H1 (cell line): ENCODE data around the gene CREBL2. TPM values are rescaled to one million over a fixed set of nuclear protein-coding genes. Genes with fewer than 3 reads are reported as not detected.

Experiments used
- CTCF ChIA-PET: fragments of 300-600 bp; sonication (Branson Sonifier 250); formaldehyde crosslinking; loops from one replicate; lab custom pipeline; 2021; ENCODE audit not compliant: partially characterized antibody; lab: Charles Lee
- POLR2A ChIA-PET: fragments of 300-600 bp; sonication (Branson Sonifier 250); formaldehyde crosslinking; loops from one replicate; lab custom pipeline; 2021; ENCODE audit warnings: inconsistent platforms; ENCODE audit not compliant: partially characterized antibody; lab: Charles Lee
- DNase-seq, 2 experiments: peaks; one replicate each; pipeline versions ENCODE4 v3.0.0 to v3.0.0-alpha.2; 2010 to 2022; ENCODE audit warnings: low spot score in 2 of 2, low read depth in 1 of 2, mixed read lengths in 1 of 2
- FAIRE-seq: peaks from 2 replicates; lab custom pipeline; 2011; peaks lifted over from hg19 to GRCh38; lab: Jason Lieb, UNC
- H2AFZ ChIP-seq: 2 replicates; pipeline ENCODE4 v1.8.1; 2012; ENCODE audit warnings: low read length, inconsistent platforms
- H2AK5ac ChIP-seq: 2 replicates; pipeline ENCODE4 v1.6.1; 2013; ENCODE audit warnings: low read depth, low read length
- H2BK120ac ChIP-seq: replicated peaks from 2 replicates; pipeline ENCODE3; 2013; ENCODE audit warnings: low read depth, low read length, inconsistent platforms
- H2BK12ac ChIP-seq: 2 replicates; pipeline ENCODE4 v1.6.1; 2013; ENCODE audit warnings: low read depth, low read length
- H2BK15ac ChIP-seq: 2 replicates; pipeline ENCODE4 v1.6.1; 2013; ENCODE audit warnings: low read length
- H2BK20ac ChIP-seq: 2 replicates; pipeline ENCODE4 v1.6.1; 2013; ENCODE audit warnings: low read length
- H2BK5ac ChIP-seq: 2 replicates; pipeline ENCODE4 v1.6.1; 2013; ENCODE audit warnings: low read depth, low read length
- H3K14ac ChIP-seq: 2 replicates; pipeline ENCODE4 v1.6.1; 2013; ENCODE audit warnings: inconsistent platforms; ENCODE audit not compliant: insufficient read length
- H3K18ac ChIP-seq: 2 replicates; pipeline ENCODE4 v1.6.1; 2013; ENCODE audit warnings: low read length; ENCODE audit errors: extremely low read depth
- H3K23ac ChIP-seq: 2 replicates; pipeline ENCODE4 v1.6.1; 2013; ENCODE audit warnings: inconsistent platforms; ENCODE audit not compliant: insufficient read length
- H3K23me2 ChIP-seq: 2 replicates; pipeline ENCODE4 v1.6.1; 2013; ENCODE audit warnings: low read depth, low read length
- H3K27ac ChIP-seq: 2 replicates; pipeline ENCODE4 v1.6.1; 2011; ENCODE audit warnings: low read depth, low read length, inconsistent platforms
- H3K27me3 ChIP-seq, 4 experiments: replicated peaks in 1 of 4; 1 replicate in 1 of 4; 2 replicates in 3 of 4; pipeline versions ENCODE4 v1.6.1 to v1.8.1; 2011 to 2013; ENCODE audit warnings: low read length in 3 of 4, mild to moderate bottlenecking in 3 of 4, inconsistent platforms in 2 of 4, mixed read lengths in 2 of 4, moderate library complexity in 1 of 4; ENCODE audit not compliant: control insufficient read depth in 3 of 4, insufficient read depth in 3 of 4; ENCODE audit errors: extremely low read depth in 1 of 4
- H3K36me3 ChIP-seq, 4 experiments: 2 replicates each; pipeline versions ENCODE4 v1.6.1 to v1.8.1; 2011 to 2013; ENCODE audit warnings: mild to moderate bottlenecking in 4 of 4, low read length in 3 of 4, moderate library complexity in 2 of 4, control low read depth in 1 of 4, inconsistent platforms in 1 of 4; ENCODE audit not compliant: insufficient read depth in 4 of 4, control insufficient read depth in 2 of 4
- H3K4ac ChIP-seq: replicated peaks from 2 replicates; pipeline ENCODE3; 2013; ENCODE audit warnings: low read length, low read depth, mixed read lengths, inconsistent platforms; ENCODE audit not compliant: insufficient read length
- H3K4me1 ChIP-seq, 4 experiments: replicated peaks in 1 of 4; 1 replicate in 1 of 4; 2 replicates in 3 of 4; pipeline versions ENCODE4 v1.6.1 to v1.8.1; 2011 to 2013; ENCODE audit warnings: low read length in 3 of 4, inconsistent platforms in 2 of 4, mixed read lengths in 1 of 4; ENCODE audit not compliant: insufficient read depth in 4 of 4, control insufficient read depth in 3 of 4
- H3K4me2 ChIP-seq, 2 experiments: 2 replicates each; pipeline versions ENCODE4 v1.6.1 to v1.8.1; 2011 to 2013; ENCODE audit warnings: low read depth in 2 of 2, low read length in 2 of 2, control low read depth in 1 of 2, inconsistent platforms in 1 of 2, mild to moderate bottlenecking in 1 of 2; ENCODE audit not compliant: insufficient read depth in 1 of 2
- H3K4me3 ChIP-seq, 4 experiments: fragments of 200-600, 300-600 bp in 1 of 4; sonication (generic), shearing (Covaris generic), sonication (Bioruptor Twin) in 1 of 4; 2 replicates each; pipeline versions ENCODE4 v1.5.1 to v1.8.1; 2011 to 2016; ENCODE audit warnings: low read length in 4 of 4, low read depth in 3 of 4, control low read depth in 2 of 4, inconsistent platforms in 2 of 4, mild to moderate bottlenecking in 2 of 4, mixed read lengths in 1 of 4, moderate library complexity in 1 of 4; ENCODE audit not compliant: insufficient read depth in 2 of 4; ENCODE audit errors: extremely low read depth in 1 of 4
- H3K56ac ChIP-seq: replicated peaks from 2 replicates; pipeline ENCODE3; 2013; ENCODE audit warnings: low read depth, mild to moderate bottlenecking, mixed read lengths, low read length, inconsistent platforms; ENCODE audit not compliant: insufficient read length
- H3K79me1 ChIP-seq: 2 replicates; pipeline ENCODE4 v1.6.1; 2013; ENCODE audit warnings: low read depth, low read length, control low read depth
- H3K79me2 ChIP-seq, 2 experiments: 2 replicates each; pipeline versions ENCODE4 v1.6.1 to v1.8.1; 2012 to 2013; ENCODE audit warnings: low read length in 2 of 2, mild to moderate bottlenecking in 2 of 2, inconsistent platforms in 1 of 2; ENCODE audit not compliant: insufficient read depth in 2 of 2, control insufficient read depth in 1 of 2
- H3K9ac ChIP-seq, 4 experiments: replicated peaks in 1 of 4; 1 replicate in 1 of 4; 2 replicates in 3 of 4; pipeline versions ENCODE4 v1.6.1 to v1.8.1; 2011 to 2013; ENCODE audit warnings: low read depth in 3 of 4, low read length in 3 of 4, control low read depth in 2 of 4, mild to moderate bottlenecking in 2 of 4, moderate library complexity in 2 of 4, inconsistent platforms in 1 of 4; ENCODE audit errors: extremely low read depth in 1 of 4
- H3K9me3 ChIP-seq, 2 experiments: 2 replicates each; pipeline versions ENCODE4 v1.6.1 to v1.8.1; 2012 to 2013; ENCODE audit warnings: mild to moderate bottlenecking in 2 of 2, moderate library complexity in 2 of 2, control low read depth in 1 of 2, inconsistent platforms in 1 of 2, low read depth in 1 of 2, low read length in 1 of 2, mixed read lengths in 1 of 2; ENCODE audit not compliant: insufficient read depth in 2 of 2
- H4K20me1 ChIP-seq, 2 experiments: replicated peaks in 1 of 2; 2 replicates each; pipeline versions ENCODE3 to v1.8.1; 2011 to 2013; ENCODE audit warnings: inconsistent platforms in 2 of 2, low read length in 2 of 2, mild to moderate bottlenecking in 1 of 2; ENCODE audit not compliant: insufficient read depth in 2 of 2, control insufficient read depth in 1 of 2
- H4K5ac ChIP-seq: 2 replicates; pipeline ENCODE4 v1.6.1; 2013; ENCODE audit warnings: low read length, low read depth, mixed read lengths, inconsistent platforms; ENCODE audit not compliant: insufficient read length
- H4K8ac ChIP-seq: 2 replicates; pipeline ENCODE4 v1.8.0; 2013; ENCODE audit warnings: mild to moderate bottlenecking, moderate library complexity, low read length, inconsistent platforms; ENCODE audit not compliant: insufficient read depth; ENCODE audit errors: extremely low read depth
- H4K91ac ChIP-seq: replicated peaks from 2 replicates; pipeline ENCODE3; 2013; ENCODE audit warnings: low read length, mixed read lengths, inconsistent platforms; ENCODE audit not compliant: insufficient read length
- BRCA1 ChIP-seq: IDR thresholded peaks from 2 replicates; pipeline ENCODE4 v1.6.1; 2012; ENCODE audit warnings: low read depth, low read length, improper control_type of control experiment
- EZH2 ChIP-seq: fragments of 200-600 bp; sonication (generic); IDR thresholded peaks from 2 replicates; pipeline ENCODE4 v1.7.1; 2012; ENCODE audit warnings: low read depth, mild to moderate bottlenecking, moderate library complexity, low read length, inconsistent platforms; ENCODE audit not compliant: severe bottlenecking
- SP4 ChIP-seq: IDR thresholded peaks from 2 replicates; pipeline ENCODE4 v1.6.1; 2012; ENCODE audit warnings: low read length, inconsistent platforms
- TAF7 ChIP-seq: optimal IDR thresholded peaks from 2 replicates; pipeline ENCODE3; 2011; ENCODE audit warnings: low read depth, mild to moderate bottlenecking, inconsistent platforms, low read length, moderate library complexity, borderline replicate concordance
- WGBS, 2 experiments: shearing (Covaris generic) in 1 of 2; methylation state at CpG; one replicate each; pipeline versions ENCODE4 v1.1.6 to v1.1.7; 2013 to 2015; ENCODE audit warnings: low lambda C conversion rate in 2 of 2, mixed read lengths in 2 of 2, inconsistent platforms in 1 of 2, low coverage in 1 of 2, missing lambda C conversion rate in 1 of 2; ENCODE audit not compliant: insufficient replicate concordance in 2 of 2, insufficient coverage in 1 of 2, insufficient read length in 1 of 2; ENCODE audit errors: extremely low coverage in 1 of 2, missing lambda C conversion rate in 1 of 2; 5-methylcytosine and 5-hydroxymethylcytosine counted together
- polyA plus RNA-seq, 7 experiments: library from polyadenylated mRNA; depleted of rRNA in 3 of 7; stranded (reverse) in 5 of 7; unstranded in 2 of 7; fragments of >200 nt in 5 of 7; fragments of 200-250 nt in 2 of 7; gene quantifications; 1 replicate in 5 of 7; 2 replicates in 1 of 7; 4 replicates in 1 of 7; pipeline versions ENCODE4 v1.2.1 to v1.2.3, GENCODE V29; 2011 to 2013; ENCODE audit warnings: missing spikeins in 2 of 7, mixed read lengths in 2 of 7
- total RNA-seq: library from RNA; stranded (reverse); fragmentation: NEBNext Ultra II Directional; extraction: Animal tissue kit (Norgen Biotek cat#: 25700); gene quantifications from 2 replicates; pipeline ENCODE4 v1.2.1, GENCODE V29; 2021
- TF ChIP-seq, protein P1 (sequence below): IDR thresholded peaks from 2 replicates; pipeline ENCODE4 v1.6.1; 2011; ENCODE audit warnings: low read depth, mild to moderate bottlenecking, low read length; ENCODE audit not compliant: insufficient read depth

The CREBL2 gene
- total and polyA plus RNA-seq, 2 of the 8 experiments (the other 6 are each of a cell fraction or from before 2014, with no cell fraction given), result 9.8 to 18.3 TPM

DNA sequence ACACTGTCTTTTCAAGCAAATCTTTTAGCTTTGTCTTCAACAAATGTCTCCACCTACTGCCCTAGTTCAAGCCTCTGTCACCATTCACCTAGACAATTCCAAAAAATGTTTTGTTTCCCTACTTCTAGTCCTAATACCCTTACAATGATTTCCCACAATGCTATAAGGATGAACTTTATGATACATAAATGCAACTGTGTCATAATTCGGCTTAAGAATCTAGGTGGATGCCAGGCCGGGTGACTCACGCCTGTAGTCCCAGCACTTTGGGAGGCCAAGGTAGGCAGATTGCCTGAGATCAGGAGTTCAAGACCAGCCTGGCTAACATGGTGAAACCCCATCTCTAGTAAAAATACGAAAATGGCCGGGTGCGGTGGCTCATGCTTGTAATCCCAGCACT, 20.7 kb upstream of the CREBL2 start:
- H2BK20ac ChIP-seq, result no peak overlapping the region
- no peaks in the 10 kb centered on the region for H3K4me1 ChIP-seq
- H2BK120ac ChIP-seq, result no peak overlapping the region
- no peak for FAIRE-seq
- peaks cover 12% of the 10 kb centered on the region; the same call in 1 of the 2 replicates for H3K23me2 ChIP-seq
- H2BK12ac ChIP-seq, result no peak overlapping the region
- no peak overlapping the region for H3K23ac ChIP-seq
- no peaks in the 10 kb centered on the region for H3K9me3 ChIP-seq
- no peak overlapping the region for H3K4me2 ChIP-seq
- no peak overlapping the region for H3K4me3 ChIP-seq
- no peak overlapping the region for H3K9ac ChIP-seq
- H4K8ac ChIP-seq, result no peak overlapping the region
- WGBS, 2 experiments, result 89% methylated on average over 6 of the region's 6 CpGs; no CpG with 5 or more reads in 1 of the 2 experiments
- no peaks in the 10 kb centered on the region for H3K79me2 ChIP-seq
- TF ChIP-seq SP4 (no peak), TAF7 (no peak), BRCA1 (no peak), EZH2 (no peak)
- TF ChIP-seq, protein P1, sequence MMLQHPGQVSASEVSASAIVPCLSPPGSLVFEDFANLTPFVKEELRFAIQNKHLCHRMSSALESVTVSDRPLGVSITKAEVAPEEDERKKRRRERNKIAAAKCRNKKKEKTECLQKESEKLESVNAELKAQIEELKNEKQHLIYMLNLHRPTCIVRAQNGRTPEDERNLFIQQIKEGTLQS, result no peak
- no peaks in the 10 kb centered on the region for H3K79me1 ChIP-seq
- no peak overlapping the region for H2BK15ac ChIP-seq
- no peak overlapping the region for H2BK5ac ChIP-seq
- H2AK5ac ChIP-seq, result no peak overlapping the region
- no peak overlapping the region for H4K91ac ChIP-seq
- DNase-seq, result no peak
- H4K5ac ChIP-seq, result no peak overlapping the region
- no peaks in the 10 kb centered on the region for H4K20me1 ChIP-seq
- no peak overlapping the region for H2AFZ ChIP-seq
- CTCF ChIA-PET, result interaction anchor here (0.9 to 2.1 kb wide), 6 partner anchors 10 to 214 kb away, joined by 3 to 6 read pairs (median 3); no protein-coding TSS in a partner anchor
- no peaks in the 10 kb centered on the region for H3K36me3 ChIP-seq
- POLR2A ChIA-PET, result no interaction called here
- H3K4ac ChIP-seq, result no peak overlapping the region
- no peaks in the 10 kb centered on the region for H3K27me3 ChIP-seq
- no peak overlapping the region for H3K56ac ChIP-seq
- no peak overlapping the region for H3K14ac ChIP-seq
- H3K18ac ChIP-seq, result no peak overlapping the region
- H3K27ac ChIP-seq, result no peak overlapping the region
